NOMO-1 treated with DMSO at 0.1 percent for 48 hours (cell line): ENCODE results near the gene PRPF19.

ENCODE experiments used
- DNase-seq: peaks from one replicate; lab custom pipeline; 2025; ENCODE audit not compliant: unreplicated experiment; lab: John Stamatoyannopoulos, UW

The PRPF19 gene

GRCh38 chr11:60860943-60861342, 45.4 kb downstream of the PRPF19 start:
- no peak for DNase-seq

- no peak for DNase-seq
Observed at GRCh38 chr11:60859616-60860250, 46.7 kb downstream of the PRPF19 start.

- peak; percentile 37 for DNase-seq
Observed at GRCh38 chr11:60858731-60859464, 47.5 kb downstream of the PRPF19 start.

GRCh38 chr11:60858236-60858635, 48.1 kb downstream of the PRPF19 start:
- no peak for DNase-seq

GRCh38 chr11:60857378-60858232, 48.8 kb downstream of the PRPF19 start:
- no peak for DNase-seq

- no peak for DNase-seq
Observed at GRCh38 chr11:60855726-60856633, 50.4 kb downstream of the PRPF19 start, which contains the start of gene PTGDR2. Gene PTGDR2 (minus strand): TSS chr11:60855950. CDS start chr11:60853722, 2,228 bp downstream.

- DNase-seq, result no peak
Observed at GRCh38 chr11:60854847-60855725, 51.3 kb downstream of the PRPF19 start.

- no peak for DNase-seq
Observed at GRCh38 chr11:60854140-60854846, 52.1 kb downstream of the PRPF19 start.

- DNase-seq, result no peak
Observed at GRCh38 chr11:60852982-60853950, 53.1 kb downstream of the PRPF19 start.

- no peak for DNase-seq
Observed at GRCh38 chr11:60852117-60852981, 54.0 kb downstream of the PRPF19 start.

- DNase-seq, result no peak
Observed at GRCh38 chr11:60851327-60852104, 54.9 kb downstream of the PRPF19 start.

GRCh38 chr11:60849641-60850520, 56.5 kb downstream of the PRPF19 start:
- DNase-seq, result no peak

GRCh38 chr11:60848714-60849151, 57.7 kb downstream of the PRPF19 start:
- no peak for DNase-seq

- no peak for DNase-seq
Observed at GRCh38 chr11:60847896-60848295, 58.5 kb downstream of the PRPF19 start.

- no peak for DNase-seq
Observed at GRCh38 chr11:60847281-60847680, 59.1 kb downstream of the PRPF19 start.
